Activated CD4-positive, alpha-beta memory T cell treated with anti-CD3 and anti-CD28 coated beads for 36 hours (primary cell): ENCODE data around the gene ITIH2. TPM values are rescaled to one million over a fixed set of nuclear protein-coding genes. Genes with fewer than 3 reads are reported as not detected.
A peak's percentile ranks its signal among the peaks of the same experiment; 100 is the strongest.

Experiments
- CTCF ChIA-PET: fragments of 350-600 bp; sonication (Branson Sonifier 250); formaldehyde crosslinking; loops from one replicate; lab custom pipeline; 2021; ENCODE audit warnings: antibody characterized with exemption, inconsistent platforms; lab: Charles Lee
- POLR2A ChIA-PET: fragments of 350-600 bp; sonication (Branson Sonifier 250); formaldehyde crosslinking; loops from one replicate; lab custom pipeline; 2021; ENCODE audit warnings: antibody characterized with exemption; lab: Charles Lee
- DNase-seq: peaks from one replicate; pipeline ENCODE4 v3.0.0-alpha.2; 2020
- H3K27ac Mint-ChIP-seq: one replicate; pipeline ENCODE4 v1.8.0; 2021; ENCODE audit warnings: mixed read lengths
- H3K27me3 Mint-ChIP-seq: one replicate; pipeline ENCODE4 v1.8.0; 2021; ENCODE audit warnings: mixed read lengths
- H3K36me3 Mint-ChIP-seq: one replicate; pipeline ENCODE4 v1.8.0; 2021; ENCODE audit warnings: mixed read lengths
- H3K4me1 Mint-ChIP-seq: one replicate; pipeline ENCODE4 v1.8.0; 2021; ENCODE audit warnings: low read depth, mixed read lengths
- H3K4me3 Mint-ChIP-seq: one replicate; pipeline ENCODE4 v1.8.0; 2021; ENCODE audit warnings: mild to moderate bottlenecking, mixed read lengths
- H3K9me3 Mint-ChIP-seq: one replicate; pipeline ENCODE4 v1.8.0; 2021; ENCODE audit warnings: mixed read lengths
- intact Hi-C: fragments of 100-400 bp; cut with micrococcal nuclease; formaldehyde crosslinking; loops from one replicate; pipeline ENCODE4 v1.15.1; 2023
- total RNA-seq, 2 experiments: library from RNA; stranded (reverse); gene quantifications; one replicate each; pipeline ENCODE4 v1.2.3, GENCODE V29; 2021

Gene ITIH2
- total RNA-seq, 2 experiments from 2014 or later: not detected

GRCh38 chr10:7788639-7789286 lies 85.6 kb downstream of the ITIH2 start:
- no peak overlapping the region for H3K4me3 Mint-ChIP-seq
- CTCF ChIA-PET: interaction anchor here (1.0 to 1.2 kb wide), 4 partner anchors 29 to 263 kb away, joined by 3 to 4 read pairs (median 3); partner anchors contain the start of gene TAF3
- H3K27me3 Mint-ChIP-seq: no peaks in the 10 kb centered on the region
- peaks cover 48% of the 10 kb centered on the region for H3K4me1 Mint-ChIP-seq
- H3K9me3 Mint-ChIP-seq: no peaks in the 10 kb centered on the region
- POLR2A ChIA-PET: interaction anchor here (0.8 to 1.7 kb wide), 5 partner anchors 27 to 349 kb away, joined by 3 to 29 read pairs (median 4); partner anchors contain the start of gene TAF3
- H3K36me3 Mint-ChIP-seq: peaks cover 24% of the 10 kb centered on the region
- intact Hi-C loops: loop anchor here (1.0 kb wide), 1 partner anchor 30 kb away; the partner anchor contains the start of gene TAF3
- no peak for DNase-seq
- H3K27ac Mint-ChIP-seq: no peak overlapping the region

DNA sequence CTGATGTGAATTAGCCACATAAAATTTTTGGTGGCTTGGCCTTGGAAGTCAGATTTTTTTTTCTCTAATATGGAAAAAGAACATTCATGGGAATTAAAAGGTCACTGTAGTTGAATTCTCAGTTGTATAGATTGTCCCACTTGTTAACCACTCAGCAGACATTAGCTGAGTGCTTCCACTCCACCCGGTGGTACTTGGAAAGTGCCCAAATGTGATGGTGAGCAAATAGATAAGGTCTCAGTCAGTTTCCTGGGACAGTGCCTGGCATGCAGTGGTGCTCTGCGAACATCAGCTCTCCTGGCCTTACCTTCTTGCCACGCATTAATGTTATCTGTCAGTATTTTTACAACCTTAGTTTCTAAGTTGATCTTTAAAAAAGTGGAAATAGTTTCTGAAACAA lies 86.3 kb downstream of the ITIH2 start:
- intact Hi-C loops: no loop called here
- ChIA-PET POLR2A (interaction anchor here (1.3 kb wide), 1 partner anchor 29 kb away, joined by 5 read pairs; the partner anchor contains the start of gene TAF3), CTCF (interaction anchor here (1.1 kb wide), 1 partner anchor 264 kb away, joined by 3 read pairs; no protein-coding TSS in a partner anchor)
- no peak overlapping the region for H3K4me3 Mint-ChIP-seq
- no peak for DNase-seq
- H3K9me3 Mint-ChIP-seq: no peaks in the 10 kb centered on the region
- H3K27ac Mint-ChIP-seq: no peak overlapping the region
- H3K27me3 Mint-ChIP-seq: no peaks in the 10 kb centered on the region
- H3K4me1 Mint-ChIP-seq: peaks cover 54% of the 10 kb centered on the region
- H3K36me3 Mint-ChIP-seq: peaks cover 24% of the 10 kb centered on the region

GRCh38 chr10:7792541-7792940 lies 89.4 kb downstream of the ITIH2 start:
- no peak overlapping the region for H3K4me3 Mint-ChIP-seq
- H3K27ac Mint-ChIP-seq: peak overlapping the region; percentile 5
- CTCF ChIA-PET: interaction anchor here (0.9 kb wide), 1 partner anchor 14 kb away, joined by 3 read pairs; no protein-coding TSS in a partner anchor
- no peaks in the 10 kb centered on the region for H3K27me3 Mint-ChIP-seq
- peaks cover 72% of the 10 kb centered on the region for H3K4me1 Mint-ChIP-seq
- no peaks in the 10 kb centered on the region for H3K9me3 Mint-ChIP-seq
- POLR2A ChIA-PET: no interaction called here
- peaks cover 35% of the 10 kb centered on the region for H3K36me3 Mint-ChIP-seq
- no peak for DNase-seq
- intact Hi-C loops: no loop called here

- Mint-ChIP-seq H3K4me1 (peaks cover 66% of the 10 kb centered on the region), H3K4me3 (no peak overlapping the region), H3K27me3 (no peaks in the 10 kb centered on the region), H3K9me3 (no peaks in the 10 kb centered on the region), H3K36me3 (peaks cover 34% of the 10 kb centered on the region), H3K27ac (peak overlapping the region; percentile 13)
- DNase-seq: no peak
- intact Hi-C loops: no loop called here
- ChIA-PET CTCF (no interaction called here), POLR2A (no interaction called here)
Measured at GRCh38 chr10:7794251-7795026, 91.3 kb downstream of the ITIH2 start.

DNA sequence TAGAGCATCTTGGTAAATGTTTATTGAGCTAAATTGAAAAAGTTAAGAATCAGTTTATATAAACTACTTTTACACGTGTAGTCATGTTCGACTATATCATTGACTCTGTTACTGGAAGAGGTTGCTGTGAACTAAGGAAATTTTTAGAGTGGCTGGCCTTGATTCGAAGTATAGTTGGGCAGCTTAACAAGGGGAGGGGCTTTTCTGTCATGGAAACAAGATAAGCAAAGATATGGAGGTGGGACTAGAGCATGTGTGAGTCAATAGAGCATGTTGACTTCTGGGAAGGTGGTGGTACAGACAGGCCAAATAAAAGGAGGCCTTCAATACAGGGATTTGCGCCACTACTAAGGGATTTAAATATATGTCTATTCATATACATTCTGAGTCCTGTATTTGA lies 92.5 kb downstream of the ITIH2 start:
- POLR2A ChIA-PET: no interaction called here
- no peak overlapping the region for H3K4me3 Mint-ChIP-seq
- H3K9me3 Mint-ChIP-seq: no peaks in the 10 kb centered on the region
- no peak for DNase-seq
- intact Hi-C loops: no loop called here
- H3K4me1 Mint-ChIP-seq: peaks cover 59% of the 10 kb centered on the region
- H3K27ac Mint-ChIP-seq: no peak overlapping the region
- H3K36me3 Mint-ChIP-seq: peaks cover 40% of the 10 kb centered on the region
- H3K27me3 Mint-ChIP-seq: no peaks in the 10 kb centered on the region
- CTCF ChIA-PET: no interaction called here

DNA sequence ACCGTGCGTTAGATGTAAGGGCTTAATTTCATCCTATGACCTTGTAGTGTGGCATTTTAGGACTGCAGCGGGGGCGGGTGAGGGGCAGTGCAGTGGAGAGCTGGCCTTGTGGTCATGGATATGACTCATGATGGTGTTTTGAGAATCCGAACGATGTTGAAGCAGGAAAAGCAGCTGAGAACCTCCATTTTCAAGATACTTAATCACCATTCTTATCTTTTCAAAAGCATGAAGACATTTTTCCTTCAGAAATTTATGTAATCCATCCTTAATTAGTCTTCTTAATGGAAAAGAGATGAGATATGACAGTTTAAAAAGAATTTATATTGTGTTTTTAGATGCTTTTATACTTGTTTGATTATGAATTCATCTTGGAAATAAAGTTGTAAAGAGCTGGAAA lies 94.5 kb downstream of the ITIH2 start:
- intact Hi-C loops: no loop called here
- ChIA-PET POLR2A (interaction anchor here (0.6 kb wide), 1 partner anchor 13 kb away, joined by 3 read pairs; no protein-coding TSS in a partner anchor), CTCF (interaction anchor here (1.5 kb wide), 1 partner anchor 10 kb away, joined by 3 read pairs; the partner anchor contains the start of genes ATP5F1C and KIN)
- Mint-ChIP-seq H3K36me3 (peaks cover 37% of the 10 kb centered on the region), H3K27me3 (no peaks in the 10 kb centered on the region), H3K9me3 (no peaks in the 10 kb centered on the region), H3K4me1 (peaks cover 40% of the 10 kb centered on the region), H3K27ac (peak overlapping the region; percentile 28), H3K4me3 (no peak overlapping the region)
- peak; percentile 18 for DNase-seq

Other genes starting within 250 kb of the ITIH2 start
- not detected for gene ITIH5, start 36.4 kb upstream of the ITIH2 start, total RNA-seq
- gene KIN, start 84.7 kb downstream of the ITIH2 start, total RNA-seq: 10 to 100 TPM; 10.9 to 11.5 TPM
- 100 to 1,000 TPM; 281 to 295 TPM for gene ATP5F1C, start 84.9 kb downstream of the ITIH2 start, total RNA-seq
- 10 to 100 TPM; 12.2 to 12.3 TPM for gene TAF3, start 115.2 kb downstream of the ITIH2 start, total RNA-seq